PFSK-1 (cell line): Measurements from ENCODE around the gene CMTM3.

Source experiments
- POLR2AphosphoS5 ChIP-seq: IDR thresholded peaks from 2 replicates; pipeline ENCODE4 v1.6.1; 2012; ENCODE audit warnings: low read depth, mild to moderate bottlenecking, control low read depth, low read length, moderate library complexity
- SIN3A ChIP-seq: IDR thresholded peaks from 2 replicates; pipeline ENCODE4 v1.6.1; 2012; ENCODE audit warnings: mild to moderate bottlenecking, low read length, moderate library complexity, borderline replicate concordance; ENCODE audit not compliant: insufficient read depth
- TAF1 ChIP-seq: IDR thresholded peaks from 2 replicates; pipeline ENCODE4 v1.6.1; 2012; ENCODE audit warnings: low read length, control low read depth, borderline replicate concordance; ENCODE audit not compliant: insufficient read depth
- TF ChIP-seq, protein P1 (sequence below), 2 experiments: IDR thresholded peaks; 2 replicates each; pipeline versions ENCODE4 v1.6.1 to v1.8.0; 2011 to 2012; ENCODE audit warnings: low read depth in 2 of 2, low read length in 2 of 2, control low read depth in 1 of 2, inconsistent platforms in 1 of 2, mild to moderate bottlenecking in 1 of 2, moderate library complexity in 1 of 2; ENCODE audit not compliant: insufficient read depth in 1 of 2

DNA sequence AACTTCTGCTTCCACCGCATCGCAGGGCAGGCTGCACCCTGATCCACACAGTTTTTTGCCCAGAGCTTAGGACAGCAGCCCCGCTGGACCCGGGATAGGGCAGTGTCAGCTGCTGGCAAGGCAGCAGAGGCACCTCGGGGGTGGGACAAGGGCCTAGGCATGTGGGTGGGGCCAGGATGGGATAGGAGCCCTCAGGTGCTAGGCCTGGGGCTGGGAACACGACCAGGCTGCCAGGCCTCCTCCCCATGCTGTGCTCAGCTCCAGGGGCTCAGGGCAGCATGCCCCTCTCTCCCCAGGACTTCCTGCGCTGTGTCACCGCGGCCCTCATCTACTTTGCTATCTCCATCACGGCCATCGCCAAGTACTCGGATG is 4.6 kb downstream of the CMTM3 start:
- TF ChIP-seq POLR2AphosphoS5 (no peak), SIN3A (no peak), TAF1 (no peak)
- TF ChIP-seq, protein P1, sequence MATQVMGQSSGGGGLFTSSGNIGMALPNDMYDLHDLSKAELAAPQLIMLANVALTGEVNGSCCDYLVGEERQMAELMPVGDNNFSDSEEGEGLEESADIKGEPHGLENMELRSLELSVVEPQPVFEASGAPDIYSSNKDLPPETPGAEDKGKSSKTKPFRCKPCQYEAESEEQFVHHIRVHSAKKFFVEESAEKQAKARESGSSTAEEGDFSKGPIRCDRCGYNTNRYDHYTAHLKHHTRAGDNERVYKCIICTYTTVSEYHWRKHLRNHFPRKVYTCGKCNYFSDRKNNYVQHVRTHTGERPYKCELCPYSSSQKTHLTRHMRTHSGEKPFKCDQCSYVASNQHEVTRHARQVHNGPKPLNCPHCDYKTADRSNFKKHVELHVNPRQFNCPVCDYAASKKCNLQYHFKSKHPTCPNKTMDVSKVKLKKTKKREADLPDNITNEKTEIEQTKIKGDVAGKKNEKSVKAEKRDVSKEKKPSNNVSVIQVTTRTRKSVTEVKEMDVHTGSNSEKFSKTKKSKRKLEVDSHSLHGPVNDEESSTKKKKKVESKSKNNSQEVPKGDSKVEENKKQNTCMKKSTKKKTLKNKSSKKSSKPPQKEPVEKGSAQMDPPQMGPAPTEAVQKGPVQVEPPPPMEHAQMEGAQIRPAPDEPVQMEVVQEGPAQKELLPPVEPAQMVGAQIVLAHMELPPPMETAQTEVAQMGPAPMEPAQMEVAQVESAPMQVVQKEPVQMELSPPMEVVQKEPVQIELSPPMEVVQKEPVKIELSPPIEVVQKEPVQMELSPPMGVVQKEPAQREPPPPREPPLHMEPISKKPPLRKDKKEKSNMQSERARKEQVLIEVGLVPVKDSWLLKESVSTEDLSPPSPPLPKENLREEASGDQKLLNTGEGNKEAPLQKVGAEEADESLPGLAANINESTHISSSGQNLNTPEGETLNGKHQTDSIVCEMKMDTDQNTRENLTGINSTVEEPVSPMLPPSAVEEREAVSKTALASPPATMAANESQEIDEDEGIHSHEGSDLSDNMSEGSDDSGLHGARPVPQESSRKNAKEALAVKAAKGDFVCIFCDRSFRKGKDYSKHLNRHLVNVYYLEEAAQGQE (IDR thresholded peaks at IDR 0.05; ENCODE audit: insufficient read depth in 1 of 2, low read depth in 2 of 2, low read length in 2 of 2) = no peak
